K562 (cell line): ENCODE results near the gene EPO. TPM values are rescaled to one million over a fixed set of nuclear protein-coding genes. Genes with fewer than 3 reads are reported as not detected.

Experiments
- FOSL1 ChIP-seq: fragments of 200-800 bp; sonication (Bioruptor generic); conservative IDR thresholded peaks from 2 replicates; pipeline ENCODE4 v1.6.1; 2016; ENCODE audit warnings: missing genetic modification characterization, missing compliant biosample characterization
- FOXJ2 ChIP-seq: fragments of 200-800 bp; sonication (Bioruptor generic); IDR thresholded peaks from 2 replicates; pipeline ENCODE4 v1.6.1; 2016; ENCODE audit warnings: missing genetic modification characterization, missing compliant biosample characterization
- FOXJ3 ChIP-seq: sonication (generic); formaldehyde crosslinking; IDR thresholded peaks from 2 replicates; pipeline ENCODE4 v1.4.0; 2020; ENCODE audit warnings: mild to moderate bottlenecking, missing genetic modification reagents
- FUS ChIP-seq: fragments of 200-400 bp; formaldehyde crosslinking; optimal IDR thresholded peaks from 2 replicates; pipeline ENCODE3; 2017; ENCODE audit warnings: low read depth, low read length
- GATAD2A ChIP-seq: fragments of 450-650 bp; IDR thresholded peaks from 2 replicates; pipeline ENCODE4 v1.6.1; 2017
- GTF2F1 ChIP-seq: IDR thresholded peaks from 2 replicates; pipeline ENCODE4 v1.6.1; 2011; ENCODE audit warnings: low read depth, low read length, improper control_type of control experiment
- MAFF ChIP-seq: IDR thresholded peaks from 2 replicates; pipeline ENCODE4 v1.6.1; 2012; ENCODE audit warnings: low read length, improper control_type of control experiment
- NCOA6 ChIP-seq: fragments of 450-650 bp; IDR thresholded peaks from 2 replicates; pipeline ENCODE4 v1.6.1; 2017; ENCODE audit warnings: mild to moderate bottlenecking
- NFATC3 ChIP-seq: fragments of 450-650 bp; IDR thresholded peaks from 2 replicates; pipeline ENCODE4 v1.6.1; 2017; ENCODE audit warnings: mild to moderate bottlenecking
- NFYB ChIP-seq: IDR thresholded peaks from 2 replicates; pipeline ENCODE4 v1.6.1; 2011; ENCODE audit warnings: mild to moderate bottlenecking, moderate library complexity; ENCODE audit not compliant: insufficient read length; ENCODE audit errors: extremely low read depth
- POLR3A ChIP-seq: IDR thresholded peaks from 2 replicates; pipeline ENCODE4 v1.6.1; 2011; ENCODE audit warnings: borderline replicate concordance, mild to moderate bottlenecking, moderate library complexity; ENCODE audit not compliant: insufficient read length, insufficient read depth; ENCODE audit errors: extremely low read depth
- POLR3G ChIP-seq: IDR thresholded peaks from 2 replicates; pipeline ENCODE4 v1.6.1; 2011; ENCODE audit not compliant: insufficient read length, insufficient replicate concordance; ENCODE audit errors: extremely low read depth
- RCOR1 ChIP-seq, 2 experiments: IDR thresholded peaks; 2 replicates each; pipeline ENCODE4 v1.6.1; 2012; ENCODE audit warnings: low read depth in 2 of 2, low read length in 2 of 2, borderline replicate concordance in 1 of 2, improper control_type of control experiment in 1 of 2
- RFX7 ChIP-seq: fragments of 250-450 bp; sonication (Bioruptor Pico); IDR thresholded peaks from 2 replicates; pipeline ENCODE4 v1.5.1; 2021; ENCODE audit warnings: mild to moderate bottlenecking
- SRSF3 ChIP-seq: fragments of 200-400 bp; formaldehyde crosslinking; IDR thresholded peaks from 2 replicates; pipeline ENCODE4 v1.6.1; 2016; ENCODE audit warnings: mild to moderate bottlenecking, low read length, moderate library complexity; ENCODE audit not compliant: insufficient read depth
- ZBTB8A ChIP-seq: fragments of 450-650 bp; IDR thresholded peaks from 2 replicates; pipeline ENCODE4 v1.6.1; 2018; ENCODE audit warnings: mild to moderate bottlenecking, moderate library complexity; ENCODE audit not compliant: partially characterized antibody
- ZKSCAN8 ChIP-seq: fragments of 200-800 bp; sonication (Bioruptor generic); IDR thresholded peaks from 2 replicates; pipeline ENCODE4 v1.6.1; 2016; ENCODE audit warnings: missing genetic modification characterization, missing compliant biosample characterization
- ZNF277 ChIP-seq: fragments of 250-450 bp; sonication (Bioruptor Pico); IDR thresholded peaks from 2 replicates; pipeline ENCODE4 v1.8.0; 2022; ENCODE audit warnings: inconsistent platforms, mild to moderate bottlenecking, moderate library complexity, borderline replicate concordance
- ZNF280B ChIP-seq: fragments of 250-450 bp; sonication (Bioruptor Pico); IDR thresholded peaks from 2 replicates; pipeline ENCODE4 v1.5.1; 2021; ENCODE audit warnings: mild to moderate bottlenecking
- ZNF311 ChIP-seq: fragments of 250-450 bp; sonication (Bioruptor Pico); IDR thresholded peaks from 2 replicates; pipeline ENCODE4 v1.4.0; 2020; ENCODE audit warnings: mild to moderate bottlenecking, moderate library complexity
- ZNF436 ChIP-seq: fragments of 250-450, 450-650 bp; sonication (Bioruptor Pico); formaldehyde crosslinking; IDR thresholded peaks from 2 replicates; pipeline ENCODE4 v1.7.0; 2020; ENCODE audit warnings: mild to moderate bottlenecking
- ZNF764 ChIP-seq: fragments of 250-450 bp; sonication (Bioruptor Pico); IDR thresholded peaks from 2 replicates; pipeline ENCODE4 v1.4.0; 2020; ENCODE audit warnings: low read depth, mild to moderate bottlenecking, moderate library complexity
- polyA plus RNA-seq, 8 experiments: library from polyadenylated mRNA; depleted of rRNA in 4 of 8; stranded (reverse) in 5 of 8; unstranded in 3 of 8; fragments of >200 nt; fragmentation: Nextera tagmentation in 2 of 8; fragmentation: Illumina TruSeq in 1 of 8; extraction: Ambion mirVana in 2 of 8; extraction: Trizol in 1 of 8; gene quantifications; 2 replicates each; pipeline versions ENCODE4 v1.2.1 to v1.2.3, GENCODE V29; 2011 to 2014; ENCODE audit warnings: inconsistent platforms in 1 of 8, missing spikeins in 1 of 8
- total RNA-seq, 7 experiments: library from RNA; depleted of rRNA in 6 of 7; stranded (reverse); fragments of >200 nt in 6 of 7; fragmentation: Illumina TruSeq in 2 of 7; extraction: Trizol in 2 of 7; gene quantifications; 2 replicates each; pipeline versions ENCODE4 v1.2.1 to v1.2.3, GENCODE V29; 2011 to 2021; ENCODE audit warnings: low replicate concordance in 1 of 7
- TF ChIP-seq, protein P1 (sequence below): sonication (generic); formaldehyde crosslinking; IDR thresholded peaks from 2 replicates; pipeline ENCODE4 v1.8.0; 2022; ENCODE audit warnings: missing genetic modification reagents, mild to moderate bottlenecking, borderline replicate concordance
- TF ChIP-seq, protein P2 (sequence below): fragments of 450-650 bp; formaldehyde crosslinking; conservative IDR thresholded peaks from 2 replicates; pipeline ENCODE4 v1.4.0; 2022; ENCODE audit warnings: mild to moderate bottlenecking, missing genetic modification characterization

The EPO gene
- total and polyA plus RNA-seq, 9 of the 15 experiments (the other 6 are each of a cell fraction or from before 2014, with no cell fraction given): 0.06 to 0.41 (median 0.07) TPM; not detected in 6

DNA sequence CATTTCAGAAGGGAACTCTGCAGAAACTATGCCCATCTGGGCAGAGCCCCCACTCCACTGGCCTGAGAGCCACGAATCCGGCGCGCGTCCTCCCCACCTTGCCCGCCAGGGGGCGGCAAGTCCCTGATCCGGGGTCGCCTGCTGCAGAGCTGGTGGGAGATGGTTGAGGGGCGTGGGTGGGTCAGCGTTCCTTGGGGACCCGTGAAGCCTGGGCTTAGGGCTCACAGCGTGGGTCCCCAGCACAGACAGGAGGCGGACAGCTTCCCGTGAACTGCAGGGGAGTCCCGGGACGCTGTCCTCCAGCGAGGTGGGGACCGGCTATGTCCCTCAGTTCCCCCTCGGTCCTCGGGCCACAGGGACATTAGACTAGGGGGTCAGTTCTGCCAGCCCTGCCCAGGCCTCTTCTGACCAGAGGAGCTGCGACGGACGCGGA is 14.9 kb upstream of the EPO start (continued):
- no peak for TF ChIP-seq ZNF280B (CRISPR knock-in tag)
- TF ChIP-seq FOXJ2 (tag): no peak
- TF ChIP-seq GATAD2A: peak; percentile 91
- TF ChIP-seq, protein P1, sequence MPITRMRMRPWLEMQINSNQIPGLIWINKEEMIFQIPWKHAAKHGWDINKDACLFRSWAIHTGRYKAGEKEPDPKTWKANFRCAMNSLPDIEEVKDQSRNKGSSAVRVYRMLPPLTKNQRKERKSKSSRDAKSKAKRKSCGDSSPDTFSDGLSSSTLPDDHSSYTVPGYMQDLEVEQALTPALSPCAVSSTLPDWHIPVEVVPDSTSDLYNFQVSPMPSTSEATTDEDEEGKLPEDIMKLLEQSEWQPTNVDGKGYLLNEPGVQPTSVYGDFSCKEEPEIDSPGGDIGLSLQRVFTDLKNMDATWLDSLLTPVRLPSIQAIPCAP (CRISPR knock-in tag): no peak
- TF ChIP-seq POLR3A: no peak
- no peak for TF ChIP-seq ZNF311 (CRISPR knock-in tag)
- TF ChIP-seq, protein P2, sequence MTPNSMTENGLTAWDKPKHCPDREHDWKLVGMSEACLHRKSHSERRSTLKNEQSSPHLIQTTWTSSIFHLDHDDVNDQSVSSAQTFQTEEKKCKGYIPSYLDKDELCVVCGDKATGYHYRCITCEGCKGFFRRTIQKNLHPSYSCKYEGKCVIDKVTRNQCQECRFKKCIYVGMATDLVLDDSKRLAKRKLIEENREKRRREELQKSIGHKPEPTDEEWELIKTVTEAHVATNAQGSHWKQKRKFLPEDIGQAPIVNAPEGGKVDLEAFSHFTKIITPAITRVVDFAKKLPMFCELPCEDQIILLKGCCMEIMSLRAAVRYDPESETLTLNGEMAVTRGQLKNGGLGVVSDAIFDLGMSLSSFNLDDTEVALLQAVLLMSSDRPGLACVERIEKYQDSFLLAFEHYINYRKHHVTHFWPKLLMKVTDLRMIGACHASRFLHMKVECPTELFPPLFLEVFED (CRISPR knock-in tag): no peak
- TF ChIP-seq RCOR1 (IDR thresholded peaks at IDR 0.05; ENCODE audit: borderline replicate concordance in 1 of 2, low read depth in 2 of 2, low read length in 2 of 2): no peak
- no peak for TF ChIP-seq ZNF436
- no peak for TF ChIP-seq NFYB
- TF ChIP-seq SRSF3: peak; percentile 84; the same call in 1 of the 2 replicates
- TF ChIP-seq NCOA6: no peak
- no peak for TF ChIP-seq FOXJ3 (CRISPR knock-in tag)
- TF ChIP-seq RFX7 (CRISPR knock-in tag): no peak
- 0 out of 2 replicates have a peak, but pooled peaks have one; percentile 9 for TF ChIP-seq FOSL1 (tag)
- TF ChIP-seq POLR3G: no peak
- TF ChIP-seq MAFF: no peak
- no peak for TF ChIP-seq FUS
- TF ChIP-seq ZNF764 (CRISPR knock-in tag): 0 out of 2 replicates have a peak, but pooled peaks have one; percentile 7
- TF ChIP-seq GTF2F1: no peak
- TF ChIP-seq ZNF277: no peak
- TF ChIP-seq ZKSCAN8: no peak
- no peak for TF ChIP-seq NFATC3
- TF ChIP-seq ZBTB8A: no peak
